ENCODE measurements around the gene SOX1.

DNA sequence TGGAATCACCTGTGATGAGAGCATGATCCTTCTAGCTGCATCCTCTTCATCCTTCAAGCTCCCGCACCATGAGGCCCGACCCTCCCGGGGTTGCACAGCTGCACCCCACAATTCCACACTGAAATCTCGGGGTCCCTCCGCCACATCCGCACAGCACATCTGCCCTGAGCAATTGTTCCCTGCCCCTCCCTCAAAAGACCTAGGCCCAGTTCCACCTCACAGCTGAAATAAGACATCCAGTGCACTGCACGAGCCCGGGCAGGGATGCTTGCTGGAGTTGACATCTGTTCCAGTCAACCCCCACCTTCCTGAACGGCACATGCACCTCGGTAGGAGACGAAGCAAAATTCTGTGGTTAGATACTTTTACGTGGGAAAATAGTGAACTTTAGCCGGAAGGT is 14.7 kb upstream of the SOX1 start:
- TF ChIP-seq POLR2AphosphoS5 (IDR thresholded peaks at IDR 0.05): no peak
- no peak for TF ChIP-seq EP300 (IDR thresholded peaks at IDR 0.05)
- no peak for TF ChIP-seq POLR2A (IDR thresholded peaks at IDR 0.05)
